ENCODE results near the gene GAA.

GAA gene

GRCh38 chr17:80102664-80103448 is 1.5 kb downstream of the GAA start:
- DNase-seq (ENCODE audit: low read depth in 2 of 3, low spot score in 1 of 3): no peak

GRCh38 chr17:80103449-80104085 is 2.2 kb downstream of the GAA start:
- no peak for DNase-seq (ENCODE audit: low read depth in 2 of 3, low spot score in 1 of 3)

GRCh38 chr17:80104321-80104955 is 3.1 kb downstream of the GAA start:
- DNase-seq (ENCODE audit: low read depth in 2 of 3, low spot score in 1 of 3): no peak

- no peak for DNase-seq (ENCODE audit: low read depth in 2 of 3, low spot score in 1 of 3)
Observed at GRCh38 chr17:80104956-80105375, 3.6 kb downstream of the GAA start.

GRCh38 chr17:80105762-80106161 is 4.4 kb downstream of the GAA start:
- no peak for DNase-seq (ENCODE audit: low read depth in 2 of 3, low spot score in 1 of 3)

GRCh38 chr17:80106176-80106575 is 4.8 kb downstream of the GAA start:
- DNase-seq (ENCODE audit: low read depth in 2 of 3, low spot score in 1 of 3): no peak

- no peak for DNase-seq (ENCODE audit: low read depth in 2 of 3, low spot score in 1 of 3)
Observed at GRCh38 chr17:80106751-80107150, 5.4 kb downstream of the GAA start.

- no peak for DNase-seq (ENCODE audit: low read depth in 2 of 3, low spot score in 1 of 3)
Observed at GRCh38 chr17:80107231-80108021, 6.0 kb downstream of the GAA start.

GRCh38 chr17:80108036-80108971 is 6.9 kb downstream of the GAA start:
- DNase-seq (ENCODE audit: low read depth in 2 of 3, low spot score in 1 of 3): no peak

- no peak for DNase-seq (ENCODE audit: low read depth in 2 of 3, low spot score in 1 of 3)
Observed at GRCh38 chr17:80109066-80109660, 7.8 kb downstream of the GAA start.

- no peak for DNase-seq (ENCODE audit: low read depth in 2 of 3, low spot score in 1 of 3)
Observed at GRCh38 chr17:80109713-80110446, 8.5 kb downstream of the GAA start.

- DNase-seq (ENCODE audit: low read depth in 2 of 3, low spot score in 1 of 3): no peak
Observed at GRCh38 chr17:80110447-80110812, 9.0 kb downstream of the GAA start.

- DNase-seq (ENCODE audit: low read depth in 2 of 3, low spot score in 1 of 3): no peak
Observed at GRCh38 chr17:80110927-80111701, 9.7 kb downstream of the GAA start.

- DNase-seq (ENCODE audit: low read depth in 2 of 3, low spot score in 1 of 3): no peak
Observed at GRCh38 chr17:80111702-80112470, 10.5 kb downstream of the GAA start.

GRCh38 chr17:80112471-80113032 is 11.2 kb downstream of the GAA start:
- DNase-seq (ENCODE audit: low read depth in 2 of 3, low spot score in 1 of 3): no peak

GRCh38 chr17:80113033-80113484 is 11.7 kb downstream of the GAA start:
- no peak for DNase-seq (ENCODE audit: low read depth in 2 of 3, low spot score in 1 of 3)

GRCh38 chr17:80114758-80115157 is 13.4 kb downstream of the GAA start:
- DNase-seq (ENCODE audit: low read depth in 2 of 3, low spot score in 1 of 3): no peak
